Ovary (tissue), 1 donor: ENCODE measurements around the gene LRRC43.

Experiments used
- EP300 ChIP-seq: sonication (generic); formaldehyde crosslinking; IDR thresholded peaks from one replicate; pipeline ENCODE4 v1.6.1; 2017; ENCODE audit warnings: antibody characterized with exemption
- POLR2A ChIP-seq: fragments of 450-650 bp; IDR thresholded peaks from one replicate; pipeline ENCODE4 v1.6.1; 2017; ENCODE audit warnings: antibody characterized with exemption, mild to moderate bottlenecking, moderate library complexity

GRCh38 chr12:122137229-122137628, 45.7 kb upstream of the LRRC43 start:
- TF ChIP-seq EP300 (no peak), POLR2A (no peak)
